Measurements from ENCODE around the gene LNX2.

DNA sequence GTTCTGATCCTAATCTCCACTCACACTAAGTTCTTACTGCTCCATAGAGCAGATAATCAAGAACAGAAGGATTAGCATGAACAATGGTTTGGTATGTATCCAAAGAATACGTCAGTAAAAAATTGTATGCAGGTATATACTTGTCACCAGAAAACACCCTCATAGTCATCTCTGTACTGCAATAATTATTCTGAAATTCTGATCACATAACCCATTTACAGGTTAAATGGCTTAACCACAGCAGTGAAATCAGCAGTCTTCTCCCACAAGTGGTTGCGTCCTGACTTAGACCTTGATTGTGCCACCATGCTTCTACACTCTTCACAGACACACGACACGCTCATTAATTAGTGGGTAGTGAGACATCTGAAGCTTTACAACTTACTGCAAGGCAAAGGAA, 50.9 kb downstream of the LNX2 start:
- TF ChIP-seq, protein P1, sequence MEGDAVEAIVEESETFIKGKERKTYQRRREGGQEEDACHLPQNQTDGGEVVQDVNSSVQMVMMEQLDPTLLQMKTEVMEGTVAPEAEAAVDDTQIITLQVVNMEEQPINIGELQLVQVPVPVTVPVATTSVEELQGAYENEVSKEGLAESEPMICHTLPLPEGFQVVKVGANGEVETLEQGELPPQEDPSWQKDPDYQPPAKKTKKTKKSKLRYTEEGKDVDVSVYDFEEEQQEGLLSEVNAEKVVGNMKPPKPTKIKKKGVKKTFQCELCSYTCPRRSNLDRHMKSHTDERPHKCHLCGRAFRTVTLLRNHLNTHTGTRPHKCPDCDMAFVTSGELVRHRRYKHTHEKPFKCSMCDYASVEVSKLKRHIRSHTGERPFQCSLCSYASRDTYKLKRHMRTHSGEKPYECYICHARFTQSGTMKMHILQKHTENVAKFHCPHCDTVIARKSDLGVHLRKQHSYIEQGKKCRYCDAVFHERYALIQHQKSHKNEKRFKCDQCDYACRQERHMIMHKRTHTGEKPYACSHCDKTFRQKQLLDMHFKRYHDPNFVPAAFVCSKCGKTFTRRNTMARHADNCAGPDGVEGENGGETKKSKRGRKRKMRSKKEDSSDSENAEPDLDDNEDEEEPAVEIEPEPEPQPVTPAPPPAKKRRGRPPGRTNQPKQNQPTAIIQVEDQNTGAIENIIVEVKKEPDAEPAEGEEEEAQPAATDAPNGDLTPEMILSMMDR (IDR thresholded peaks at IDR 0.05; ENCODE audit: low read depth, low read length) = no peak
- TF ChIP-seq EZH2phosphoT487 (IDR thresholded peaks at IDR 0.05; ENCODE audit: low read depth) = no peak
